Measurements from ENCODE around the gene ADGRE3.
"Not testable (repeated sequence)": the region's sequence is repeated elsewhere in the genome, so short reads cannot be mapped to it uniquely, and the experiment has no call there.

The ADGRE3 gene

GRCh38 chr19:14661372-14661924 lies 13.2 kb downstream of the ADGRE3 start:
- DNase-seq, result no peak

GRCh38 chr19:14659874-14660489 lies 14.7 kb downstream of the ADGRE3 start:
- no peak for DNase-seq

GRCh38 chr19:14655726-14656125 lies 18.9 kb downstream of the ADGRE3 start:
- DNase-seq, result no peak

- no peak for DNase-seq
Measured at GRCh38 chr19:14654786-14655560, 19.7 kb downstream of the ADGRE3 start.

- DNase-seq, result no peak
Measured at GRCh38 chr19:14650161-14650560, 24.5 kb downstream of the ADGRE3 start.

- DNase-seq, result no peak
Measured at GRCh38 chr19:14649020-14649419, 25.6 kb downstream of the ADGRE3 start.

- DNase-seq, result no peak
Measured at GRCh38 chr19:14648506-14648905, 26.1 kb downstream of the ADGRE3 start.

GRCh38 chr19:14639536-14640277 lies 34.9 kb downstream of the ADGRE3 start:
- DNase-seq, result no peak

GRCh38 chr19:14632286-14632685 lies 42.4 kb downstream of the ADGRE3 start:
- DNase-seq, result peak; percentile 28

- no peak for DNase-seq
Measured at GRCh38 chr19:14629557-14629956, 45.1 kb downstream of the ADGRE3 start.

GRCh38 chr19:14624491-14624890 lies 50.2 kb downstream of the ADGRE3 start:
- DNase-seq, result not testable (repeated sequence)

- no peak for DNase-seq
Measured at GRCh38 chr19:14619404-14619803, 55.2 kb downstream of the ADGRE3 start.

GRCh38 chr19:14616407-14616806 lies 58.2 kb downstream of the ADGRE3 start:
- DNase-seq, result no peak

GRCh38 chr19:14615623-14616022 lies 59.0 kb downstream of the ADGRE3 start:
- DNase-seq, result no peak

GRCh38 chr19:14614099-14614412 lies 60.6 kb downstream of the ADGRE3 start:
- DNase-seq, result peak; percentile 20

GRCh38 chr19:14613399-14614098 lies 61.1 kb downstream of the ADGRE3 start:
- DNase-seq, result not testable (repeated sequence)

GRCh38 chr19:14612657-14613056 lies 62.0 kb downstream of the ADGRE3 start:
- no peak for DNase-seq

- not testable (repeated sequence) for DNase-seq
Measured at GRCh38 chr19:14612242-14612641, 62.4 kb downstream of the ADGRE3 start.

GRCh38 chr19:14611051-14611450 lies 63.6 kb downstream of the ADGRE3 start:
- DNase-seq, result no peak

- DNase-seq, result no peak
Measured at GRCh38 chr19:14606627-14607026, 68.0 kb downstream of the ADGRE3 start.

GRCh38 chr19:14603990-14604387 lies 70.7 kb downstream of the ADGRE3 start:
- no peak for DNase-seq

GRCh38 chr19:14599548-14600147 lies 75.0 kb downstream of the ADGRE3 start:
- no peak for DNase-seq

- no peak for DNase-seq
Measured at GRCh38 chr19:14595558-14595957, 79.1 kb downstream of the ADGRE3 start.

Data from CD4-positive, alpha-beta T cell treated with Interleukin-10 for 1 hour (primary cell).